ENCODE measurements around the gene TBX4. TPM values are rescaled to one million over a fixed set of nuclear protein-coding genes. Genes with fewer than 3 reads are reported as not detected.

Gene TBX4
- total and polyA plus RNA-seq, 2 of the 13 experiments (the other 11 are each of a cell fraction or from before 2014, with no cell fraction given), result 0.11 to 1.1 TPM

DNA sequence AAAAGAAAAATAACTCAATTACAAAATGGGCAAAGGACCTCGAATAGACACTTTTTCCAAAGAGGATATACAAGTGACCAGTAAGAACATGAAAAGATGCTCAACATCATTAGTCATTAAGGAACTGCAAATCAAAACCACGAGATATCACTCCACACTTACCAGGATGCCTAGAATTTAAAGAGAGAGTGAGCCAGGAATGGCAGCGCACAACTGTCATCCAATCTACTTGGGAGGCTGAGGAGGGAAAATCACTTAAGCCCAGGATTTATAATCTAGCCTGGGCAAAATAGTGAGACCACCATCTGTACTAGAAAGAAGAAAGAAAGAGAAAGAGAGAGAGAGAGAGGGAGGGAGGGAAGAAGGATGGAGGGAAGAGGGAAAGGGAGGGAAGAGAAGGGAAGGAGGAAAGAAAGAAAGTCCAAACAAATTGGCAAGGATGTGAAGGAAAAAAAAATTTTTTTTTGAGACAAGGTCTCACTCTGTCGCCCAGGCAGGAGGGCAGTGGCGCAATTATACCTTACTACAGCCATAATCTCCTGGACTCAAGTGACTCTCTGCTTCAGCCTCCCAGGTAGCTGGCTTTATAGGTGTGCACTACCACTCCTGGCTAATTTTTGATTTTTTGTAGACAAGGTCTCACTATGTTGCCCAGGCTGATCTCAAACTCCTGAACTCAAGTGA, 30.0 kb upstream of the TBX4 start:
- no peak for FAIRE-seq
- no peak for ATAC-seq

DNA sequence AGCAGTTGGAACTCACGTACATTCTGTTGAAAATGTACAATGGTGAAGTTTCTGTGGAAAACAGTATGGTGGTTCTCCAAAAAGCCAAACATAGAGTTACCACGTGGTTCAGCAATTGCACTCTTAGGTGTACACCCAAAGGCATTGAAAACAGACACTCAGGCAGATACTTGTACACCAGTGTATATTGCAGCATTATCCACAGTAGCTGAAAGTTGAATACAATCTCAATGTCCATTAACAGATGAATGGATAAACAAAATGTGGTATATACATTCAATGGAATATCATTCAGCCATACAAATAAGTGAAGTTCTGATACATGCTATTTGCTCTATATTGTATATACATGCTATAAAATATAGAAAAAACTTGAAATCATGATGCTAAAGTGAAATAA, 29.4 kb upstream of the TBX4 start:
- TF ChIP-seq ZNF335 (CRISPR knock-in tag; IDR thresholded peaks at IDR 0.05) (no peak), POLR2AphosphoS2 (IDR thresholded peaks at IDR 0.05; ENCODE audit: low read depth, low read length) (no peak), MAF1 (CRISPR knock-in tag; IDR thresholded peaks at IDR 0.05; ENCODE audit: borderline replicate concordance) (no peak), RFX1 (IDR thresholded peaks at IDR 0.05) (no peak), ZBTB21 (CRISPR knock-in tag; IDR thresholded peaks at IDR 0.05) (no peak), PITX1 (CRISPR knock-in tag; IDR thresholded peaks at IDR 0.05) (no peak), ZSCAN25 (CRISPR knock-in tag; IDR thresholded peaks at IDR 0.05) (no peak), ZNF430 (CRISPR knock-in tag; IDR thresholded peaks at IDR 0.05) (no peak), ZKSCAN8 (CRISPR knock-in tag; IDR thresholded peaks at IDR 0.05; ENCODE audit: borderline replicate concordance) (no peak), ZNF101 (CRISPR knock-in tag; IDR thresholded peaks at IDR 0.05; ENCODE audit: borderline replicate concordance, low read depth) (no peak), TAF1 (CRISPR knock-in tag; IDR thresholded peaks at IDR 0.05) (no peak), CEBPG (CRISPR knock-in tag; IDR thresholded peaks at IDR 0.05) (no peak)
- TF ChIP-seq, protein P1, sequence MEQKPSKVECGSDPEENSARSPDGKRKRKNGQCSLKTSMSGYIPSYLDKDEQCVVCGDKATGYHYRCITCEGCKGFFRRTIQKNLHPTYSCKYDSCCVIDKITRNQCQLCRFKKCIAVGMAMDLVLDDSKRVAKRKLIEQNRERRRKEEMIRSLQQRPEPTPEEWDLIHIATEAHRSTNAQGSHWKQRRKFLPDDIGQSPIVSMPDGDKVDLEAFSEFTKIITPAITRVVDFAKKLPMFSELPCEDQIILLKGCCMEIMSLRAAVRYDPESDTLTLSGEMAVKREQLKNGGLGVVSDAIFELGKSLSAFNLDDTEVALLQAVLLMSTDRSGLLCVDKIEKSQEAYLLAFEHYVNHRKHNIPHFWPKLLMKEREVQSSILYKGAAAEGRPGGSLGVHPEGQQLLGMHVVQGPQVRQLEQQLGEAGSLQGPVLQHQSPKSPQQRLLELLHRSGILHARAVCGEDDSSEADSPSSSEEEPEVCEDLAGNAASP (CRISPR knock-in tag; IDR thresholded peaks at IDR 0.05; ENCODE audit: borderline replicate concordance), result no peak
- Histone ChIP-seq H3K27ac (ENCODE audit: extremely low read length, insufficient read depth, low read length) (no peak overlapping the region), H3K4me1 (ENCODE audit: insufficient read depth, low read length) (peaks cover 31% of the 10 kb centered on the region), H3K4me2 (ENCODE audit: low read depth, low read length) (no peak overlapping the region), H3K79me2 (ENCODE audit: insufficient read depth, low read length) (no peaks in the 10 kb centered on the region), H3K27me3 (ENCODE audit: control insufficient read depth in 1 of 2, insufficient read depth in 2 of 2, low read length in 2 of 2) (no peaks in the 10 kb centered on the region), H3K9ac (ENCODE audit: insufficient read depth, low read depth, low read length) (no peak overlapping the region), H4K20me1 (ENCODE audit: insufficient read depth, low read length) (no peaks in the 10 kb centered on the region), H3K36me3 (replicated peaks in 1 of 2; ENCODE audit: control insufficient read depth in 1 of 2, insufficient read depth in 2 of 2, low read length in 2 of 2) (no peaks in the 10 kb centered on the region), H2AFZ (ENCODE audit: low read length) (no peak overlapping the region), H3K9me3 (ENCODE audit: low read length) (no peaks in the 10 kb centered on the region), H3K4me3 (replicated peaks in 1 of 3; ENCODE audit: insufficient read depth in 1 of 3, low read depth in 2 of 3, low read length in 3 of 3) (no peak overlapping the region)
- CTCF ChIA-PET (ENCODE audit: low intra/inter-chr PET ratio, low total read pairs), result no interaction called here
- FAIRE-seq (peak; percentile 71), ATAC-seq (no peak), DNase-seq (ENCODE audit: low spot score) (no peak)
- in situ Hi-C loops (cut with HindIII; ENCODE audit: extremely low pct_ligation_motif_present, low pct_unique_long_range_greater_than_20kb), result loop anchor here (10.0 kb wide), 1 partner anchor 132 kb away; no protein-coding TSS in a partner anchor
- POLR2A ChIA-PET, result no interaction called here
- no TSS peak for BruUV-seq (replicated peaks)
- 34% methylated on average over 2 of the region's 2 CpGs for WGBS (ENCODE audit: low lambda C conversion rate)
- intact Hi-C loops (cut with micrococcal nuclease; ENCODE audit: unreplicated experiment), result no loop called here

More for the DNA sequence above, 30.0 kb upstream of the TBX4 start:
- ChIA-PET POLR2A (no interaction called here), CTCF (ENCODE audit: low intra/inter-chr PET ratio, low total read pairs) (no interaction called here)
- intact Hi-C loops (cut with micrococcal nuclease; ENCODE audit: unreplicated experiment), result no loop called here
- no peaks in the 10 kb centered on the region for H3K79me2 ChIP-seq (ENCODE audit: insufficient read depth, low read length)
- 60% methylated on average over 5 of the region's 5 CpGs for WGBS (ENCODE audit: low lambda C conversion rate)
- no peaks in the 10 kb centered on the region for H3K36me3 ChIP-seq (replicated peaks in 1 of 2; ENCODE audit: control insufficient read depth in 1 of 2, insufficient read depth in 2 of 2, low read length in 2 of 2)
- no peak overlapping the region for H3K9ac ChIP-seq (ENCODE audit: insufficient read depth, low read depth, low read length)
- H3K4me1 ChIP-seq (ENCODE audit: insufficient read depth, low read length), result peaks cover 31% of the 10 kb centered on the region
- in situ Hi-C loops (cut with HindIII; ENCODE audit: extremely low pct_ligation_motif_present, low pct_unique_long_range_greater_than_20kb), result loop anchor here (10.0 kb wide), 1 partner anchor 133 kb away; no protein-coding TSS in a partner anchor
- no peaks in the 10 kb centered on the region for H3K9me3 ChIP-seq (ENCODE audit: low read length)
- no peak overlapping the region for H2AFZ ChIP-seq (ENCODE audit: low read length)
- TF ChIP-seq ZNF557 (CRISPR knock-in tag; IDR thresholded peaks at IDR 0.05) (no peak), PCBP2 (optimal IDR thresholded peaks at IDR 0.05; ENCODE audit: low read depth, low read length, poor library complexity, severe bottlenecking) (peak; percentile 63), HNRNPK (IDR thresholded peaks at IDR 0.05; ENCODE audit: low read depth, low read length, poor library complexity, severe bottlenecking) (peak; percentile 70)
- BruUV-seq (replicated peaks), result no TSS peak
- no peaks in the 10 kb centered on the region for H4K20me1 ChIP-seq (ENCODE audit: insufficient read depth, low read length)
- H3K4me2 ChIP-seq (ENCODE audit: low read depth, low read length), result no peak overlapping the region
- no peaks in the 10 kb centered on the region for H3K27me3 ChIP-seq (ENCODE audit: control insufficient read depth in 1 of 2, insufficient read depth in 2 of 2, low read length in 2 of 2)
- no peak overlapping the region for H3K4me3 ChIP-seq (replicated peaks in 1 of 3; ENCODE audit: insufficient read depth in 1 of 3, low read depth in 2 of 3, low read length in 3 of 3)
- no peak for DNase-seq (ENCODE audit: low spot score)
- no peak overlapping the region for H3K27ac ChIP-seq (ENCODE audit: extremely low read length, insufficient read depth, low read length)

Data from HepG2 (cell line).